Measurements from ENCODE around the gene ERC2.
"Not testable (repeated sequence)": the region's sequence is repeated elsewhere in the genome, so short reads cannot be mapped to it uniquely, and the experiment has no call there.

Gene ERC2

GRCh38 chr3:56053727-56054126 lies 414.5 kb downstream of the ERC2 start:
- no peak for FAIRE-seq

GRCh38 chr3:56052188-56052587 lies 416.1 kb downstream of the ERC2 start:
- no peak for FAIRE-seq

- no peak for FAIRE-seq
Observed at GRCh38 chr3:56051052-56051451, 417.2 kb downstream of the ERC2 start.

- no peak for FAIRE-seq
Observed at GRCh38 chr3:56048946-56049345, 419.3 kb downstream of the ERC2 start.

GRCh38 chr3:56048331-56048730 lies 419.9 kb downstream of the ERC2 start:
- no peak for FAIRE-seq

- no peak for FAIRE-seq
Observed at GRCh38 chr3:56042326-56042951, 425.8 kb downstream of the ERC2 start.

- FAIRE-seq = no peak
Observed at GRCh38 chr3:56025326-56025725, 442.9 kb downstream of the ERC2 start.

- no peak for FAIRE-seq
Observed at GRCh38 chr3:56023546-56023945, 444.7 kb downstream of the ERC2 start.

GRCh38 chr3:56022619-56023018 lies 445.6 kb downstream of the ERC2 start:
- no peak for FAIRE-seq

GRCh38 chr3:56019490-56020146 lies 448.6 kb downstream of the ERC2 start:
- FAIRE-seq = no peak

- not testable (repeated sequence) for FAIRE-seq
Observed at GRCh38 chr3:56015374-56015773, 452.9 kb downstream of the ERC2 start.

GRCh38 chr3:56012721-56013120 lies 455.5 kb downstream of the ERC2 start:
- FAIRE-seq = no peak

- no peak for FAIRE-seq
Observed at GRCh38 chr3:56005196-56005805, 463.0 kb downstream of the ERC2 start.

GRCh38 chr3:56003129-56003528 lies 465.1 kb downstream of the ERC2 start:
- FAIRE-seq = no peak

GRCh38 chr3:56001991-56002390 lies 466.3 kb downstream of the ERC2 start:
- FAIRE-seq = no peak

GRCh38 chr3:56001537-56001936 lies 466.7 kb downstream of the ERC2 start:
- FAIRE-seq = no peak

GRCh38 chr3:55989366-55989765 lies 478.9 kb downstream of the ERC2 start:
- FAIRE-seq = no peak

GRCh38 chr3:55988905-55989304 lies 479.4 kb downstream of the ERC2 start:
- FAIRE-seq = no peak

- no peak for FAIRE-seq
Observed at GRCh38 chr3:55984626-55985025, 483.6 kb downstream of the ERC2 start.

GRCh38 chr3:55978953-55979352 lies 489.3 kb downstream of the ERC2 start:
- FAIRE-seq = no peak

- FAIRE-seq = no peak
Observed at GRCh38 chr3:55974421-55975165, 493.7 kb downstream of the ERC2 start.

- FAIRE-seq = no peak
Observed at GRCh38 chr3:55969634-55970033, 498.6 kb downstream of the ERC2 start.

- FAIRE-seq = no peak
Observed at GRCh38 chr3:55968331-55968730, 499.9 kb downstream of the ERC2 start.

- no peak for FAIRE-seq
Observed at GRCh38 chr3:55966566-55966965, 501.7 kb downstream of the ERC2 start.

Measured in TTC549 (cell line).